Nephron (organoid): ENCODE results near the gene MAML2.

Source experiments
- H3K27ac Mint-ChIP-seq, 3 experiments: 2 replicates each; pipeline ENCODE4 v1.8.0; 2020; ENCODE audit warnings: mixed read lengths in 3 of 3, mild to moderate bottlenecking in 2 of 3, moderate library complexity in 1 of 3
- H3K27me3 Mint-ChIP-seq: 2 replicates; pipeline ENCODE4 v1.8.0; 2021; ENCODE audit warnings: low read depth, mild to moderate bottlenecking, moderate library complexity, mixed read lengths
- H3K36me3 Mint-ChIP-seq: 2 replicates; pipeline ENCODE4 v1.8.0; 2020; ENCODE audit warnings: low read depth, mixed read lengths
- H3K4me1 Mint-ChIP-seq: 2 replicates; pipeline ENCODE4 v1.8.0; 2020; ENCODE audit warnings: mixed read lengths
- H3K4me3 Mint-ChIP-seq, 3 experiments: 2 replicates each; pipeline ENCODE4 v1.8.0; 2020; ENCODE audit warnings: mild to moderate bottlenecking in 3 of 3, mixed read lengths in 3 of 3, moderate library complexity in 2 of 3
- H3K9me3 Mint-ChIP-seq: 2 replicates; pipeline ENCODE4 v1.8.0; 2020; ENCODE audit warnings: mixed read lengths
- TF ChIP-seq, protein P1 (sequence below), 3 experiments: fragments of 200-600 bp; sonication (generic); IDR thresholded peaks; one replicate each; pipeline ENCODE4 v1.5.0; 2021; ENCODE audit warnings: antibody characterized with exemption in 3 of 3; ENCODE audit not compliant: unreplicated experiment in 3 of 3

Gene MAML2

GRCh38 chr11:96103721-96104120 is 239.3 kb downstream of the MAML2 start:
- Mint-ChIP-seq H3K27me3 (no peaks in the 10 kb centered on the region), H3K4me1 (peaks cover 25% of the 10 kb centered on the region), H3K36me3 (peaks cover 4% of the 10 kb centered on the region), H3K27ac (peak overlapping the region in 1 of 3 experiments; percentile 28), H3K9me3 (no peaks in the 10 kb centered on the region), H3K4me3 (no peak overlapping the region)
- TF ChIP-seq, protein P1, sequence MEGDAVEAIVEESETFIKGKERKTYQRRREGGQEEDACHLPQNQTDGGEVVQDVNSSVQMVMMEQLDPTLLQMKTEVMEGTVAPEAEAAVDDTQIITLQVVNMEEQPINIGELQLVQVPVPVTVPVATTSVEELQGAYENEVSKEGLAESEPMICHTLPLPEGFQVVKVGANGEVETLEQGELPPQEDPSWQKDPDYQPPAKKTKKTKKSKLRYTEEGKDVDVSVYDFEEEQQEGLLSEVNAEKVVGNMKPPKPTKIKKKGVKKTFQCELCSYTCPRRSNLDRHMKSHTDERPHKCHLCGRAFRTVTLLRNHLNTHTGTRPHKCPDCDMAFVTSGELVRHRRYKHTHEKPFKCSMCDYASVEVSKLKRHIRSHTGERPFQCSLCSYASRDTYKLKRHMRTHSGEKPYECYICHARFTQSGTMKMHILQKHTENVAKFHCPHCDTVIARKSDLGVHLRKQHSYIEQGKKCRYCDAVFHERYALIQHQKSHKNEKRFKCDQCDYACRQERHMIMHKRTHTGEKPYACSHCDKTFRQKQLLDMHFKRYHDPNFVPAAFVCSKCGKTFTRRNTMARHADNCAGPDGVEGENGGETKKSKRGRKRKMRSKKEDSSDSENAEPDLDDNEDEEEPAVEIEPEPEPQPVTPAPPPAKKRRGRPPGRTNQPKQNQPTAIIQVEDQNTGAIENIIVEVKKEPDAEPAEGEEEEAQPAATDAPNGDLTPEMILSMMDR (IDR thresholded peaks at IDR 0.05; ENCODE audit: unreplicated experiment in 3 of 3), result no peak

- no peak overlapping the region for H3K4me3 Mint-ChIP-seq
- TF ChIP-seq, protein P1 (IDR thresholded peaks at IDR 0.05; ENCODE audit: unreplicated experiment in 3 of 3), result no peak
- no peaks in the 10 kb centered on the region for H3K9me3 Mint-ChIP-seq
- H3K27me3 Mint-ChIP-seq, result no peaks in the 10 kb centered on the region
- peaks cover 4% of the 10 kb centered on the region for H3K36me3 Mint-ChIP-seq
- H3K4me1 Mint-ChIP-seq, result peaks cover 31% of the 10 kb centered on the region
- H3K27ac Mint-ChIP-seq, result peak overlapping the region; percentile 35 to 75 (median 47)
Measured at GRCh38 chr11:96103102-96103501, 239.9 kb downstream of the MAML2 start.

DNA sequence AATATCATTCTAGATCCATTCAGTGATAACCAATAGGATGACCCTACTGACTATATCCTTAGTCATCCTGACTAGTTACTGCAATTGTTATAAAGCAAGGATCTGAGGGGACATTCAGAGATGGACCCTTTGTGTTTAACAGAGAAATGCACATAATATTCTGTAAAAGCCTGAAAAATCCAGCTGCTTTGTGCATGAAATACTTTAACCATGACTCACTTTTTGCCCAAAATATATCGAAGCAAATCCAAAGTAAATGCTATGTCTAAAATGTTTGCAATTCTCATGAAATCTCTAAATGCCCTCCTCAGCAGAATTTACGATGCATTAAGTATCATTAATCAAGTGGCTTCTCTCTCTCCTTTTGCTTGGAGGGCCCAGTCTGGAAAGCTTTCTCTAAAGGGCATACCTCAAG is 240.3 kb downstream of the MAML2 start:
- Mint-ChIP-seq H3K27me3 (no peaks in the 10 kb centered on the region), H3K36me3 (peaks cover 4% of the 10 kb centered on the region), H3K4me3 (no peak overlapping the region), H3K9me3 (no peaks in the 10 kb centered on the region), H3K27ac (peak overlapping the region; percentile 35 to 75 (median 47)), H3K4me1 (peaks cover 36% of the 10 kb centered on the region)
- TF ChIP-seq, protein P1 (IDR thresholded peaks at IDR 0.05; ENCODE audit: unreplicated experiment in 3 of 3), result no peak

GRCh38 chr11:96101146-96101545 is 241.8 kb downstream of the MAML2 start:
- no peaks in the 10 kb centered on the region for H3K9me3 Mint-ChIP-seq
- H3K4me1 Mint-ChIP-seq, result peaks cover 41% of the 10 kb centered on the region
- peak overlapping the region; percentile 60 to 72 (median 70) for H3K27ac Mint-ChIP-seq
- H3K36me3 Mint-ChIP-seq, result peaks cover 4% of the 10 kb centered on the region
- TF ChIP-seq, protein P1 (IDR thresholded peaks at IDR 0.05; ENCODE audit: unreplicated experiment in 3 of 3), result no peak
- no peaks in the 10 kb centered on the region for H3K27me3 Mint-ChIP-seq
- H3K4me3 Mint-ChIP-seq, result no peak overlapping the region

DNA sequence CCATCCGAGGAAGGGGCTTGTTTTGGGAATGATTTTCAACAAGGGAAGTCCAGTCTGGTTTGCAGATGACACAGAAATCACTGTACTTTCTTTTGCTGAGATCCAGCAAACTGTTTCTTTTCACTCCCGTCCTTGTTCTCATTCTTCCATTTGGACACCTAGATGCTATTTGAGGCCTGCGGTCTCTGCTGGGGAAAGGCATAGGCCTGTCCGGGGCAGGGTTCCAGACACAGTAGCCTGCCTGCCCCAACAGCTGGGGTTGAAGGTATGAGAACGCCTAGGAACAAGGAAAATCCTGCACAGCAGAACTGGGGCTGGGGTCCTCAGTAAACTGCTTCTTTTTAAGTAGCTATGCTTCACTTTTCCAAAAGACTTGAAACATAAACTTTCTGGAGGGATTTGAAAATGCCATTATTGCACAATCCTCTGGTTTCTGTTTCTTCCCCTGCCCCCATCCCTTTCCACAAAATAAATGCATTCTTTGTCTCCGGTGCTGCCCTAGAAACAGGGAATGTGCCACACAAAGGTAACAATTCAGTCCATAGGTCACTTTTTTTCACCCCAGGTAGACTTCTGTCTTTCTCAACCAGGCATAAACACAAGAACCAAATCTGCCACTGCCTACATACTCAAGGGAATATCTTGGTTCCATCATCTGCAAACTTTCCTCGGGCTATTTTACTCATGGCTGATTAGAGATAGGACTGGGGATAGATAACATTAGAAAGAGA is 244.3 kb downstream of the MAML2 start:
- Mint-ChIP-seq H3K9me3 (no peaks in the 10 kb centered on the region), H3K4me1 (peaks cover 39% of the 10 kb centered on the region), H3K4me3 (no peak overlapping the region), H3K27me3 (no peaks in the 10 kb centered on the region), H3K27ac (peak overlapping the region; percentile 89 to 95 (median 91)), H3K36me3 (peaks cover 4% of the 10 kb centered on the region)
- TF ChIP-seq, protein P1 (IDR thresholded peaks at IDR 0.05; ENCODE audit: unreplicated experiment in 3 of 3), result no peak
